Measurements from ENCODE around the gene TNFSF13B. TPM values are rescaled to one million over a fixed set of nuclear protein-coding genes. Genes with fewer than 3 reads are reported as not detected.
"Not testable (repeated sequence)": the region's sequence is repeated elsewhere in the genome, so short reads cannot be mapped to it uniquely, and the experiment has no call there.

The TNFSF13B gene
- total RNA-seq, 1 donor from 2014 or later: 2.7 TPM

DNA sequence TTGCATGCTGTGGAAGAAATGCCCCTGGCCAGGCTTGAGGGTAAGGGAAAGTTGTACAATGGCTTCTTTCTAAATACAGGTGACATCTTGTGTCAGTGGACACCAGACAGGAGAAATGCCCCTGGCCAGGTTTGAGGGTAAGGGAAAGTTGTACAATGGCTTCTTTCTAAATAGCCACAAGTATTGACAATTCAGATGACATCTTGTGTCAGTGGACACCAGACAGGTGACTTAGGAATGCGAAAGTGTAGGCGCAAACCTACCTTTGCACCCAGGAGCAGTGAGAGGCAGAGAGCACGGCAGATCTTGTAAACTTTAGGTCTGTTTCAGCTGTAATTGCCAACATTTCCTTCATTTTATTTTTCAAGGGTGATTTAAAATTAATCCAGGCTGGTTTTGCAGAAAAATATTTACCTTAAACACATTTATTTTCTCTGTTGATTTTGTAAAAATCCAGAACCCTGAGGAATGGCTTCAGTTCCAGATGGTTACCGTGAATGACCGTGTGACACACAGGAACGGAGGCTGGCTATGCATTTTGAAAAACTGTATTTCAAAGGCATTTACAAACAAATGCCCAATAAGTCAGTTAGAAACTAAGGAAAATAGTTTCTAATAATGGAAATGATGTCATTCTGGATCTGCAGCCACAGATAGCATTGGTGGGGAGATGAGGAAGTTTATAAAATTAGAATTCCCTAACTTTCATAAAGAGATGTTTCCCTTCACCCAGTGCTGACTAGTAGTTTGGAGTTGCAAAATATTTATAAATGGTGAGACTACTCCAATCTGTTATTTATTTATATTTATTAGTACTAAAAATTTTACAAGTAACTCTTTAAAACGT, 34.9 kb downstream of the TNFSF13B start:
- peaks cover 16% of the 10 kb centered on the region for H3K4me1 Mint-ChIP-seq
- H3K36me3 Mint-ChIP-seq (ENCODE audit: low read depth): peaks cover 19% of the 10 kb centered on the region
- no peak for DNase-seq
- intact Hi-C loops (cut with micrococcal nuclease): loop anchor here (5.0 kb wide), 1 partner anchor 32 kb away; no protein-coding TSS in a partner anchor
- H3K9me3 Mint-ChIP-seq: peaks cover 4% of the 10 kb centered on the region
- H3K4me3 Mint-ChIP-seq: no peak overlapping the region
- no peaks in the 10 kb centered on the region for H3K27me3 Mint-ChIP-seq
- H3K27ac Mint-ChIP-seq: no peak overlapping the region

DNA sequence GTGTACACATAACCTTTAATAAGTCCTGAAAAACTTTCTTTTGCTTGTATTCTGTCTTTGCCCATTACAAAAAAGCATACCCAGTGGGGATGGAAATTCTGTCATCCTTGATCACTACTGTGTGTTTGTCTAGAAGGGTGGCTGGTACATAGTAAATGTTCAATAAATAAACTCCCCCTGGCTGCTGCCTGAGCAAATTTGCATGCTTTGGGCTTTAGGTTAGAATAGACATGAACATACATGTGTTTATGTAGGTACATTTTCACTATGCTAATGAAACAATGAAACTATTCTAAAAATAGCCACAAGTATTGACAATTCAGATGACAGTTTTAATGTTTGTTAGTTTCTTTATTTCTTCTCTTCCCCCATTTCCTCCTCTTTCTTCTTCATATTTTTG, 36.1 kb downstream of the TNFSF13B start:
- H3K9me3 Mint-ChIP-seq: peaks cover 4% of the 10 kb centered on the region
- H3K4me3 Mint-ChIP-seq: no peak overlapping the region
- no peak for DNase-seq
- intact Hi-C loops (cut with micrococcal nuclease): loop anchor here (5.0 kb wide), 1 partner anchor 33 kb away; no protein-coding TSS in a partner anchor
- H3K36me3 Mint-ChIP-seq (ENCODE audit: low read depth): peaks cover 19% of the 10 kb centered on the region
- peaks cover 16% of the 10 kb centered on the region for H3K4me1 Mint-ChIP-seq
- no peaks in the 10 kb centered on the region for H3K27me3 Mint-ChIP-seq
- H3K27ac Mint-ChIP-seq: peak overlapping the region; percentile 28

- Mint-ChIP-seq H3K27me3 (peaks cover 3% of the 10 kb centered on the region), H3K4me3 (peak overlapping the region; percentile 15), H3K9me3 (peaks cover 10% of the 10 kb centered on the region), H3K36me3 (ENCODE audit: low read depth) (peaks cover 19% of the 10 kb centered on the region), H3K4me1 (peaks cover 18% of the 10 kb centered on the region), H3K27ac (peak overlapping the region; percentile 80)
- intact Hi-C loops (cut with micrococcal nuclease): loop anchor here (5.0 kb wide), 1 partner anchor 35 kb away; no protein-coding TSS in a partner anchor
- peak; percentile 70 for DNase-seq
Measured at GRCh38 chr13:108306860-108307259, 37.3 kb downstream of the TNFSF13B start.

DNA sequence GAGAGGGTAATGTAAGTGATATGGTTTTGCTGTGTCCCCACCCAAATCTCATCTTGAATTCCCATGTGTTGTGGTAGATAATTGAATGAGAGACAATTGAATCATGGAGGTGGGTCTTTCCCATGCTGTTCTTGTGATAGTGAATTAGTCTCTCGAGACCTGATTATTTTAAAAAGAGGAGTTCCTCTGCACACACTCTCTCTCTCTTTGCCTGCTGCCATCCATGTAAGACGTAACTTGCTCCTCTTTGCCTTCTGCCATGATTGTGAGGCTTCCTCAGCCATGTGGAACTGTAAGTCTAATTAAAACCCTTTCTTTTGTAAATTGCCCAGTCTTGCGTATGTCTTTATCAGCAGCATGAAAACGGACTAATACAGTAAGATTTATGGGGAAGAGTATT, 42.1 kb downstream of the TNFSF13B start:
- H3K4me3 Mint-ChIP-seq; H3K27ac Mint-ChIP-seq; H3K36me3 Mint-ChIP-seq (ENCODE audit: low read depth); intact Hi-C loops (cut with micrococcal nuclease); DNase-seq; H3K27me3 Mint-ChIP-seq: not testable (repeated sequence)
- H3K9me3 Mint-ChIP-seq: peaks cover 14% of the 10 kb centered on the region
- peaks cover 22% of the 10 kb centered on the region for H3K4me1 Mint-ChIP-seq

DNA sequence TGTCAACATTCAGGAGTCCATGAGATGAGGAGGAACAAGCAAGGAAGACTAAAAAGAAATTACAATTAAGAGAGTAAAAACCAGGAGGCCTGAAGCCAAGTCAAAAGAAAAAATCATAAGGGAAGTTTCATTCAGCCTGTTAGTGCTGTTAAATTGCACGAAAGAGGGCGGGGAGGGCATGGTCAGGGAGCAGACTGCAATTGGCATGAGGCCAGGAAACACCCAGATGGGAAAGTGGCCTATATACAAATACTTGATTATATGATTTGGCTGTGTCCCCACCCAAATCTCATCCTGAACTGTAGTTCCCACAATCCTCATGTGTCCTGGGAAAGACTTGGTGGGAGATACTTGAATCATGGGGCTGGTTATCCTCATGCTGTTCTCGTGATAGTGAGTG, 43.9 kb downstream of the TNFSF13B start:
- H3K27me3 Mint-ChIP-seq: peaks cover 5% of the 10 kb centered on the region
- no peak for DNase-seq
- H3K9me3 Mint-ChIP-seq: peaks cover 14% of the 10 kb centered on the region
- no peak overlapping the region for H3K4me3 Mint-ChIP-seq
- peaks cover 6% of the 10 kb centered on the region for H3K36me3 Mint-ChIP-seq (ENCODE audit: low read depth)
- intact Hi-C loops (cut with micrococcal nuclease): no loop called here
- H3K27ac Mint-ChIP-seq: no peak overlapping the region
- H3K4me1 Mint-ChIP-seq: peaks cover 20% of the 10 kb centered on the region

DNA sequence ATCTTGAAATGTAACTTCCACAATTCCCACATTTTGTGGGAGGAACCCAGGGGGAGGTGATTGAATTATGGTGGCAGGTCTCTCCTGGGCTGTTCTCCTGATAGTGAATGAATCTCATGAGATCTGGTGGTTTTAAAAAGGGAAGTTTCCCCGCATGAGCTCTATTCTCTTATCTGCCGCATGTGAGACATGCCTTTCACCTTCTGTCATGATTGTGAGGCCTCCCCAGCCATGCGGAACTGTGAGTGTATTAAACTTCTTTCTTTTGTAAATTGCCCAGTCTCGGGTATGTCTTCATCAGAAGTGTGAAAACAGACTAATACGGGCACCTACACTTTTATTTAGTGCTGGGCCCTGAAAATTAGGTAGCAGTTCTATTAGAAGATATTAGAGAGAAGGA, 45.8 kb downstream of the TNFSF13B start:
- intact Hi-C loops (cut with micrococcal nuclease): no loop called here
- H3K36me3 Mint-ChIP-seq (ENCODE audit: low read depth): no peaks in the 10 kb centered on the region
- H3K4me3 Mint-ChIP-seq: no peak overlapping the region

GRCh38 chr13:108315991-108316390, 46.5 kb downstream of the TNFSF13B start:
- intact Hi-C loops (cut with micrococcal nuclease): no loop called here
- no peaks in the 10 kb centered on the region for H3K36me3 Mint-ChIP-seq (ENCODE audit: low read depth)
- no peak overlapping the region for H3K4me3 Mint-ChIP-seq
- peaks cover 16% of the 10 kb centered on the region for H3K4me1 Mint-ChIP-seq
- DNase-seq: no peak
- no peak overlapping the region for H3K27ac Mint-ChIP-seq
- H3K9me3 Mint-ChIP-seq: peaks cover 10% of the 10 kb centered on the region
- peaks cover 18% of the 10 kb centered on the region for H3K27me3 Mint-ChIP-seq

More for the DNA sequence above, 45.8 kb downstream of the TNFSF13B start:
- no peak for DNase-seq
- Mint-ChIP-seq H3K9me3 (peaks cover 10% of the 10 kb centered on the region), H3K4me1 (peaks cover 16% of the 10 kb centered on the region), H3K27ac (no peak overlapping the region), H3K27me3 (peaks cover 17% of the 10 kb centered on the region)

GRCh38 chr13:108316413-108316812, 46.9 kb downstream of the TNFSF13B start:
- peaks cover 20% of the 10 kb centered on the region for H3K27me3 Mint-ChIP-seq
- DNase-seq: no peak
- peaks cover 8% of the 10 kb centered on the region for H3K9me3 Mint-ChIP-seq
- no peak overlapping the region for H3K4me3 Mint-ChIP-seq
- peaks cover 16% of the 10 kb centered on the region for H3K4me1 Mint-ChIP-seq
- no peak overlapping the region for H3K27ac Mint-ChIP-seq
- intact Hi-C loops (cut with micrococcal nuclease): no loop called here
- H3K36me3 Mint-ChIP-seq (ENCODE audit: low read depth): no peaks in the 10 kb centered on the region

DNA sequence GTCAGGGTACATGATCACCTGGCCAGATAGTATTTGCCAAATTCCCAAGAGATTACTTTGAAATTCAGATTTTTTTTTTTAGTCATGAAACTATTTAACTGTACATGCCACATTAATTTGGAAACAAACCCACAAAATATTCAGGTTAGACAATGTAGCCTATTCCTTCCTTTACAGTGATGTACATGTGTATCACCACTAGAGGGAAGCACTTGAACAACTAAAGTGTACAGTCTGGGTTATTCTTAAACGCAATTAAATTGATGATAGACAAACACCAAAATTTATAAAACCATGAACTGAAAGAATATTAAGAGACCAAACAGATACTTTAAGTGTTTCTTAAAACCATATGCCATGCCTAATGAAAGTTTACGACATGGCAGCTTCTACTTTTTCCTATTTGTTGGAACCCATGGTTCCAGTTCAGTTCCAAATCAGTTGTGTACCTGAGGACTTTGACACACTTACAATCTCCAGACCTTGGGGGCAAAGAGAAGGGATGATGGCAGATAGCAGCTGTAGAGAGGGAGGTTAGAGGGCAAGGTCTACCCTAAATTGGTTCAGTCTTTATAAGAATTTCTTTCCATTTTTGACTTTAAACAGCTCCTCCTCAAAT, 52.8 kb downstream of the TNFSF13B start:
- H3K9me3 Mint-ChIP-seq: no peaks in the 10 kb centered on the region
- no peaks in the 10 kb centered on the region for H3K36me3 Mint-ChIP-seq (ENCODE audit: low read depth)
- peaks cover 34% of the 10 kb centered on the region for H3K27me3 Mint-ChIP-seq
- H3K4me1 Mint-ChIP-seq: peaks cover 3% of the 10 kb centered on the region
- DNase-seq: no peak
- no peak overlapping the region for H3K27ac Mint-ChIP-seq
- H3K4me3 Mint-ChIP-seq: no peak overlapping the region
- intact Hi-C loops (cut with micrococcal nuclease): loop anchor here (1.0 to 5.0 kb wide), 4 partner anchors 50 to 575 kb away; no protein-coding TSS in a partner anchor

DNA sequence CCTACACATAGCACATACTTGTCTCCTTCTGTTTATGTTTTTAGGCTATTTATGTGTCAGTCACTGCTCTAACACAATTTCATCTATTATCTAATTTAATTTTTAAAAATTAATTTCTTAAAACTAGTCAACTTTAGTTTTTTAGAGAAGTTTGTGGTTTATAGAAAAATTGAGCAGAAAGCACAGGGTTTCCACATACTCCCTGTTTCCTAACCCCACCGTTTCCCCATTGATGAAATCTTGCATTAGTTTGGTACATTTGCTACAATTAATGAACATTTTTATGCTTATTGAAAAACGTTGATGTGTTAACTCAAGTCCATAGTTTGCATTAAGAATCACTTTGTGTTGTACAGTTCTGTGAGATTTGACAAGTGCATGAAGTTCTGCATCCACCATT, 53.5 kb downstream of the TNFSF13B start:
- H3K27me3 Mint-ChIP-seq: peaks cover 34% of the 10 kb centered on the region
- DNase-seq: no peak
- no peak overlapping the region for H3K27ac Mint-ChIP-seq
- H3K4me1 Mint-ChIP-seq: peaks cover 3% of the 10 kb centered on the region
- no peaks in the 10 kb centered on the region for H3K36me3 Mint-ChIP-seq (ENCODE audit: low read depth)
- no peaks in the 10 kb centered on the region for H3K9me3 Mint-ChIP-seq
- intact Hi-C loops (cut with micrococcal nuclease): loop anchor here (5.0 kb wide), 3 partner anchors 51 to 184 kb away; no protein-coding TSS in a partner anchor
- H3K4me3 Mint-ChIP-seq: no peak overlapping the region

DNA sequence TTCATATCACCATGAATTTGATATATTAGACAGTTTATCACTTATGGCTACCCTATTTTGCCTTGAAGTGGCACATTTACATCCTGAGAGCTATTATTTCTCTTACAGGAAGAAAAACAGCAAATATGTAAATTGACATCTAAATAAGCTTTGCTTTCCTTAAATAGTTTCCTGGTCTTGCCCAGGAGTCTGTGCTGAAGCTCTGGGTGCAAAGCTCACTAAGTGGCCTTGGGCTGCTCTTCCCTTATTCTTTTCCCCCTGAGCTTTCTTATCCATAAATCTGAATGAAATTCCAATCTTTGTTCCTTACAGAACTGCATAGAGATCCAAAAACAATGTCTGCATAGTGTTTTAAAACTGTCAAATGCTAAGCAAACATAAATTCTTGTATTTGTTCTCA, 56.3 kb downstream of the TNFSF13B start:
- DNase-seq: no peak
- Mint-ChIP-seq H3K4me1 (peaks cover 3% of the 10 kb centered on the region), H3K27me3 (peaks cover 33% of the 10 kb centered on the region), H3K36me3 (ENCODE audit: low read depth) (no peaks in the 10 kb centered on the region), H3K4me3 (no peak overlapping the region), H3K27ac (no peak overlapping the region), H3K9me3 (no peaks in the 10 kb centered on the region)
- intact Hi-C loops (cut with micrococcal nuclease): no loop called here

DNA sequence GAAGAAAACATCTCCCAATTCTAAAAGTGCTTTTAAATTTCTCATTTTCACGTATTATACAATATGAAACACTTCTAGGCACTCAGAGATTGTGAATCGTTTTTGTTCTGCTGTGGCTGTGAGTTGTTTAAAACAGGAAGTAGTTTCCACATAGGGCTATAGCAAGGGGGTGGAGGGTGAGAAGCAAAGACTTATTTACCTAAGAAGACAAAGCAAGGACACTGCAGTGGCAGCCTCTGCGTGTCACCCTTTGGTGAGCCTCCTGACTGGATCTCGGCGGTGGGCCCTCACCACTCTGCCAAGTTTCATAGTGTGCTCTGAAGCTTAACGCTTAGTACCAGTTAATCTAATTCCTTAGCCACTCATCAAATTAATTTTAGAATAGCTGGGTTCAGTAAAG, 56.8 kb downstream of the TNFSF13B start:
- intact Hi-C loops (cut with micrococcal nuclease): no loop called here
- DNase-seq: peak; percentile 62
- Mint-ChIP-seq H3K4me3 (no peak overlapping the region), H3K27me3 (peaks cover 33% of the 10 kb centered on the region), H3K27ac (no peak overlapping the region), H3K4me1 (peaks cover 3% of the 10 kb centered on the region), H3K36me3 (ENCODE audit: low read depth) (no peaks in the 10 kb centered on the region), H3K9me3 (no peaks in the 10 kb centered on the region)

DNA sequence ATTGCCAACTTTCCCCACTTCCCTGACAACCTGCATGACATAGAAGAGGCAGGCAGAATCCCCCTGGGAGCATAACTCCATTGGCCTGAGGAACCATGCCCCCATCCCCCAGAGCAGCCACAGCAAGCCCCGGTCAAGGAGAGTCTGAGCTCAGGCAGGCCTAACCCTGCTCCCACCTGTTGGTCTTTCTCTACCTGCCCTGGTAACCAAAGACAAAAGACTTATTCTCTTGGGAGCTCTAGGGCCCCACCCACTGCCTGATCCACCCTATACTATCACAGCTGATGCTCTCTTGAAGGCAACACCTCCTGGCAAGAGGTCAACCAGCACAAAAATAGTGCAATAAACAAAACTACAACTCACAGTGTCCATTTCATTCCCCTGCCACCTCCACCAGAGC, 59.3 kb downstream of the TNFSF13B start:
- no peaks in the 10 kb centered on the region for H3K36me3 Mint-ChIP-seq (ENCODE audit: low read depth)
- no peak for DNase-seq
- H3K27me3 Mint-ChIP-seq: peaks cover 25% of the 10 kb centered on the region
- intact Hi-C loops (cut with micrococcal nuclease): no loop called here
- H3K9me3 Mint-ChIP-seq: no peaks in the 10 kb centered on the region
- H3K27ac Mint-ChIP-seq: no peak overlapping the region
- no peak overlapping the region for H3K4me3 Mint-ChIP-seq
- H3K4me1 Mint-ChIP-seq: peaks cover 3% of the 10 kb centered on the region

- DNase-seq: no peak
- no peaks in the 10 kb centered on the region for H3K9me3 Mint-ChIP-seq
- H3K36me3 Mint-ChIP-seq (ENCODE audit: low read depth): no peaks in the 10 kb centered on the region
- no peak overlapping the region for H3K27ac Mint-ChIP-seq
- H3K27me3 Mint-ChIP-seq: peaks cover 42% of the 10 kb centered on the region
- no peaks in the 10 kb centered on the region for H3K4me1 Mint-ChIP-seq
- intact Hi-C loops (cut with micrococcal nuclease): no loop called here
- H3K4me3 Mint-ChIP-seq: no peak overlapping the region
Measured at GRCh38 chr13:108332791-108333190, 63.3 kb downstream of the TNFSF13B start.

Data from activated CD4-positive, alpha-beta T cell treated with anti-CD3 and anti-CD28 coated beads, Interleukin-2, amount 10 ng/mL, durations not matched to agents 24 days and 14 days (primary cell).